Prostate gland (tissue), 2 donors: ENCODE results near the gene LEPROT. TPM values are rescaled to one million over a fixed set of nuclear protein-coding genes. Genes with fewer than 3 reads are reported as not detected.

ENCODE experiments used
- DNase-seq: peaks from one replicate; pipeline ENCODE4 v3.0.0-alpha.2; 2019; ENCODE audit warnings: low spot score
- H3K27ac ChIP-seq, 2 donors: fragments of 200-600 bp; sonication (generic); 2 replicates each; pipeline ENCODE4 v1.5.1; 2017 to 2019
- H3K27me3 ChIP-seq: fragments of 200-600 bp; sonication (generic); replicated peaks from 2 replicates; pipeline ENCODE4 v1.5.1; 2019; ENCODE audit not compliant: insufficient read depth
- H3K36me3 ChIP-seq, 2 donors: fragments of 200-600 bp; sonication (generic); 1 replicate in 1 of 2; 2 replicates in 1 of 2; pipeline versions ENCODE4 v1.5.1 to v1.8.1; 2017 to 2019
- H3K4me1 ChIP-seq: fragments of 200-600 bp; sonication (generic); replicated peaks from 2 replicates; pipeline ENCODE4 v1.5.1; 2019
- H3K4me3 ChIP-seq, 2 donors: fragments of 200-600 bp; sonication (generic); 2 replicates each; pipeline ENCODE4 v1.5.1; 2017 to 2019
- H3K9me3 ChIP-seq: fragments of 200-600 bp; sonication (generic); 2 replicates; pipeline ENCODE4 v1.5.1; 2017
- POLR2A ChIP-seq: fragments of 450-650 bp; IDR thresholded peaks from one replicate; pipeline ENCODE4 v1.6.1; 2016; ENCODE audit warnings: antibody characterized with exemption, mild to moderate bottlenecking
- POLR2AphosphoS5 ChIP-seq: sonication (generic); formaldehyde crosslinking; IDR thresholded peaks from one replicate; pipeline ENCODE4 v1.6.1; 2017; ENCODE audit warnings: antibody characterized with exemption
- WGBS: methylation state at CpG from one replicate; pipeline ENCODE4 v1.1.5; 2018; 5-methylcytosine and 5-hydroxymethylcytosine counted together
- intact Hi-C: fragments of 100-400 bp; cut with DNase I; formaldehyde crosslinking; loops from one replicate; pipeline ENCODE4 v1.14.2; 2022
- total RNA-seq, 2 donors: library from RNA; depleted of rRNA; stranded (reverse); fragments of >200 nt; gene quantifications; one replicate each; pipeline ENCODE4 v1.1.0, GENCODE V29; 2016
- TF ChIP-seq, protein P1 (sequence below), 4 experiments: fragments of 200-600 bp in 2 of 4; fragments of 450-650 bp in 2 of 4; sonication (generic) in 2 of 4; IDR thresholded peaks; 1 replicate in 3 of 4; 2 replicates in 1 of 4; pipeline ENCODE4 v1.5.1; 2016 to 2019; ENCODE audit warnings: antibody characterized with exemption in 4 of 4, mild to moderate bottlenecking in 2 of 4, moderate library complexity in 2 of 4

The LEPROT gene
- total RNA-seq, 2 donors from 2014 or later: 39.5 to 64.2 TPM

- Histone ChIP-seq H3K4me3 (no peak overlapping the region), H3K27ac (no peak overlapping the region), H3K4me1 (no peaks in the 10 kb centered on the region), H3K36me3 (no peaks in the 10 kb centered on the region), H3K27me3 (no peaks in the 10 kb centered on the region), H3K9me3 (no peaks in the 10 kb centered on the region)
- TF ChIP-seq POLR2A (no peak), POLR2AphosphoS5 (no peak)
- TF ChIP-seq, protein P1, sequence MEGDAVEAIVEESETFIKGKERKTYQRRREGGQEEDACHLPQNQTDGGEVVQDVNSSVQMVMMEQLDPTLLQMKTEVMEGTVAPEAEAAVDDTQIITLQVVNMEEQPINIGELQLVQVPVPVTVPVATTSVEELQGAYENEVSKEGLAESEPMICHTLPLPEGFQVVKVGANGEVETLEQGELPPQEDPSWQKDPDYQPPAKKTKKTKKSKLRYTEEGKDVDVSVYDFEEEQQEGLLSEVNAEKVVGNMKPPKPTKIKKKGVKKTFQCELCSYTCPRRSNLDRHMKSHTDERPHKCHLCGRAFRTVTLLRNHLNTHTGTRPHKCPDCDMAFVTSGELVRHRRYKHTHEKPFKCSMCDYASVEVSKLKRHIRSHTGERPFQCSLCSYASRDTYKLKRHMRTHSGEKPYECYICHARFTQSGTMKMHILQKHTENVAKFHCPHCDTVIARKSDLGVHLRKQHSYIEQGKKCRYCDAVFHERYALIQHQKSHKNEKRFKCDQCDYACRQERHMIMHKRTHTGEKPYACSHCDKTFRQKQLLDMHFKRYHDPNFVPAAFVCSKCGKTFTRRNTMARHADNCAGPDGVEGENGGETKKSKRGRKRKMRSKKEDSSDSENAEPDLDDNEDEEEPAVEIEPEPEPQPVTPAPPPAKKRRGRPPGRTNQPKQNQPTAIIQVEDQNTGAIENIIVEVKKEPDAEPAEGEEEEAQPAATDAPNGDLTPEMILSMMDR (IDR thresholded peaks at IDR 0.05): peak in 1 of 4 experiments; percentile 22
- 97% methylated on average over 1 of the region's 1 CpG for WGBS
- no peak for DNase-seq
- intact Hi-C loops: loop anchor here (5.0 kb wide), 1 partner anchor 253 kb away; no protein-coding TSS in a partner anchor
Observed at GRCh38 chr1:65434255-65434654, 13.8 kb downstream of the LEPROT start.

- WGBS: 59% methylated on average over 3 of the region's 3 CpGs
Observed at GRCh38 chr1:65434760-65435159, 14.3 kb downstream of the LEPROT start.

DNA sequence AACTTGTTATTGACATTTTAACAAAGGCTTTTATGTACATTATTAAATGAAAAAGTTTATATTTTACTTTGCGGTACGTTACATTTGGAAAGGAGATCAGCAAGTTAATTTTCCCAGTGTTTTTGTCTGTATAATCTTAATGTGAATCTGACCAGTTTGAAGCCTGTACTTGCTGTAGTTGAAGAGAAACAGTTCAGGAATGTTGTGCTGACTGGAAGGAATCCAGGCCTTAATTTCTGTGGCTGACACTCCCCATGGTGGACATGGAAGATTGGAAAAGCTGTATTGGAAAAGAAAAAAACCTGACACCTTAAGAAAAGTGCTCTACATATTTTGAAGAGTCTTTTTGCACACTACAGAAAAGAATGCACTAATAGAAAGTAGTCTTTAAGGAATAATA lies 15.5 kb downstream of the LEPROT start:
- no peak overlapping the region for H3K4me3 ChIP-seq
- 14% methylated on average over 2 of the region's 2 CpGs for WGBS
- no peaks in the 10 kb centered on the region for H3K36me3 ChIP-seq
- H3K9me3 ChIP-seq: no peaks in the 10 kb centered on the region
- no peak overlapping the region for H3K27ac ChIP-seq
- H3K27me3 ChIP-seq: no peaks in the 10 kb centered on the region
- DNase-seq: no peak
- TF ChIP-seq POLR2AphosphoS5 (no peak), POLR2A (no peak)
- TF ChIP-seq, protein P1 (IDR thresholded peaks at IDR 0.05): no peak
- intact Hi-C loops: no loop called here
- no peaks in the 10 kb centered on the region for H3K4me1 ChIP-seq

More at GRCh38 chr1:65434760-65435159, 14.3 kb downstream of the LEPROT start:
- no peaks in the 10 kb centered on the region for H3K27me3 ChIP-seq
- intact Hi-C loops: loop anchor here (5.0 kb wide), 1 partner anchor 253 kb away; no protein-coding TSS in a partner anchor
- TF ChIP-seq, protein P1 (IDR thresholded peaks at IDR 0.05): no peak
- TF ChIP-seq POLR2AphosphoS5: no peak
- TF ChIP-seq POLR2A: no peak
- no peaks in the 10 kb centered on the region for H3K4me1 ChIP-seq
- H3K4me3 ChIP-seq: no peak overlapping the region
- no peaks in the 10 kb centered on the region for H3K36me3 ChIP-seq
- no peaks in the 10 kb centered on the region for H3K9me3 ChIP-seq
- no peak overlapping the region for H3K27ac ChIP-seq
- no peak for DNase-seq

GRCh38 chr1:65437616-65438015 lies 17.1 kb downstream of the LEPROT start:
- intact Hi-C loops: no loop called here
- Histone ChIP-seq H3K9me3 (no peaks in the 10 kb centered on the region), H3K4me1 (no peaks in the 10 kb centered on the region), H3K27me3 (no peaks in the 10 kb centered on the region), H3K27ac (no peak overlapping the region), H3K4me3 (no peak overlapping the region), H3K36me3 (no peaks in the 10 kb centered on the region)
- 88% methylated on average over 7 of the region's 7 CpGs for WGBS
- no peak for DNase-seq
- no peak for TF ChIP-seq POLR2A
- TF ChIP-seq, protein P1 (IDR thresholded peaks at IDR 0.05): no peak

GRCh38 chr1:65440322-65440900 lies 19.9 kb downstream of the LEPROT start:
- no peaks in the 10 kb centered on the region for H3K36me3 ChIP-seq
- no peaks in the 10 kb centered on the region for H3K27me3 ChIP-seq
- no peak for TF ChIP-seq POLR2A
- TF ChIP-seq, protein P1 (IDR thresholded peaks at IDR 0.05): no peak
- no peak for TF ChIP-seq POLR2AphosphoS5
- no peak for DNase-seq
- 87% methylated on average over 12 of the region's 12 CpGs for WGBS
- H3K27ac ChIP-seq: no peak overlapping the region
- no peaks in the 10 kb centered on the region for H3K9me3 ChIP-seq
- H3K4me1 ChIP-seq: no peaks in the 10 kb centered on the region
- intact Hi-C loops: no loop called here
- H3K4me3 ChIP-seq: no peak overlapping the region
